Measurements from ENCODE around the gene SP5. TPM values are rescaled to one million over a fixed set of nuclear protein-coding genes. Genes with fewer than 3 reads are reported as not detected.

The SP5 gene
- total RNA-seq, 1 donor from 2014 or later, result 3.1 TPM

DNA sequence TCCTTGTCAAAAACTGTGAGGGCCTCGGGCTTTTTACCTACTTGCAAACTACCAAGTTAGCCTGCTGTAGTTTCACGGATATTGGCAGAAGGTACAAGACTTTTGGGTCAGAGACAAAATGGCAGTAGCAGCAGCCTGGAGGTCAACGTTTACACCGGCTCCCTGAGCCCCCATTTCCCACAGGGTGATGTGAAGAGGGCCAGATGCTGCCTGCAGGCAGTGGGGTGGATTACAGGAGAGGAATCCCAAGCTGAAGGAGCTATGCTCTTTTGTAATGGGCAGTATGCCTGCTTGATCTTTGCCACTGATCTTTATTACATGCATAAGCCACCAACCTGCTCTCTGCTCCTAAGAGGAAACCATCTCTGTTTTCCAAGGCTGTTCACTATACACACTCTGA lies 29.5 kb upstream of the SP5 start:
- Histone ChIP-seq H3K9ac (ENCODE audit: low read depth in 1 of 3, low read length in 3 of 3) (no peak overlapping the region), H3K4me3 (ENCODE audit: low read length in 3 of 3) (no peak overlapping the region), H3K27ac (ENCODE audit: low read depth, low read length) (no peak overlapping the region), H3K9me3 (ENCODE audit: control insufficient read depth in 3 of 3, low read length in 3 of 3) (no peaks in the 10 kb centered on the region), H3K4me1 (ENCODE audit: control insufficient read depth in 3 of 3, insufficient read depth in 3 of 3, low read length in 3 of 3) (no peaks in the 10 kb centered on the region), H3K36me3 (ENCODE audit: control insufficient read depth in 3 of 3, insufficient read depth in 3 of 3, low read length in 3 of 3) (no peaks in the 10 kb centered on the region), H3K27me3 (ENCODE audit: control insufficient read depth in 3 of 3, insufficient read depth in 3 of 3, low read length in 3 of 3) (no peaks in the 10 kb centered on the region)

- Histone ChIP-seq H3K4me1 (ENCODE audit: control insufficient read depth in 3 of 3, insufficient read depth in 3 of 3, low read length in 3 of 3) (no peaks in the 10 kb centered on the region), H3K36me3 (ENCODE audit: control insufficient read depth in 3 of 3, insufficient read depth in 3 of 3, low read length in 3 of 3) (no peaks in the 10 kb centered on the region), H3K9me3 (ENCODE audit: control insufficient read depth in 3 of 3, low read length in 3 of 3) (no peaks in the 10 kb centered on the region), H3K27ac (ENCODE audit: low read depth, low read length) (no peak overlapping the region), H3K27me3 (ENCODE audit: control insufficient read depth in 3 of 3, insufficient read depth in 3 of 3, low read length in 3 of 3) (peaks cover 0 to 3% (median 3%) of the 10 kb centered on the region in 3 donors), H3K9ac (ENCODE audit: low read depth in 1 of 3, low read length in 3 of 3) (no peak overlapping the region), H3K4me3 (ENCODE audit: low read length in 3 of 3) (no peak overlapping the region)
Observed at GRCh38 chr2:170689481-170689880, 25.7 kb upstream of the SP5 start.

DNA sequence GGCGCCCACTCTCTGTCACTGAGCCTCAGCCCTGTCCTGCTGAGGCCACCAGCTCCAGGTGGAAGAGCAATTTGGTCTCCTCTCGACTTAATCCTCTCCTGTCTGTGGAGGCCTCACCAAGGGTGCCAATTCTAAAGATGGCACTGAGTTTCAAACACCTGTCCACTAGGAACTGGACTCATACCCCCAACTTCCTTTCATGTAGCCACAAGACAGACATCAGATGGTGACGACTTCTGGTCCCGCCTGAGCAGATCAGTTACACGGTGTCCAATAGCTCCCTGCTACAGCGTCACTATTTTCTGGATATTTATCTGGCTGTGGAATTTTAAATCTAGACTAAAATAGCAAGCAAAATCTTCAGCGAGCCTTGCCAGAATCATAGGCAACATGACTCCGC lies 24.5 kb upstream of the SP5 start:
- no peaks in the 10 kb centered on the region for H3K36me3 ChIP-seq (ENCODE audit: control insufficient read depth in 3 of 3, insufficient read depth in 3 of 3, low read length in 3 of 3)
- H3K4me1 ChIP-seq (ENCODE audit: control insufficient read depth in 3 of 3, insufficient read depth in 3 of 3, low read length in 3 of 3), result peaks cover 0 to 2% (median 0%) of the 10 kb centered on the region in 3 donors
- H3K9ac ChIP-seq (ENCODE audit: low read depth in 1 of 3, low read length in 3 of 3), result no peak overlapping the region
- no peaks in the 10 kb centered on the region for H3K9me3 ChIP-seq (ENCODE audit: control insufficient read depth in 3 of 3, low read length in 3 of 3)
- H3K27ac ChIP-seq (ENCODE audit: low read depth, low read length), result no peak overlapping the region
- H3K4me3 ChIP-seq (ENCODE audit: low read length in 3 of 3), result no peak overlapping the region
- peaks cover 0 to 3% (median 3%) of the 10 kb centered on the region in 3 donors for H3K27me3 ChIP-seq (ENCODE audit: control insufficient read depth in 3 of 3, insufficient read depth in 3 of 3, low read length in 3 of 3)

DNA sequence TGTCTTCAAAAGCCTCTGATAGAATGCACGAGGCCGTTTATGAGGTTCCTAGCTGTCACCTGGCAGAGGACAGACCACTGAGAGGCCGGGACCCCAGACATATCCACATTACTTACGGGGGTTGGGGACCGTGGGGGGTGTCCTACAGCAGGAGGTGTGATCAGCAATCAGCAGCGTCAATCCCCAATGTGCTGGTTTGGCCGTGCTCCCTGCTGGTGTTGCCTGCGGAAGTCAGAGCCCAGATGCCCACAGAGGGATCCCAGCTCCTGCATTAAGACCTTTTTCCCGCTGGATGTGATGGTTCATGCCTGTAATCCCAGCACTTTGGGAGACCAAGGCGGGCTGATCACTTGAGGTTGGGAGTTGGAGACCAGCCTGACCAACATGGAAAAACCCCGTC lies 20.8 kb upstream of the SP5 start:
- Histone ChIP-seq H3K9ac (ENCODE audit: low read depth in 1 of 3, low read length in 3 of 3) (no peak overlapping the region), H3K27me3 (ENCODE audit: control insufficient read depth in 3 of 3, insufficient read depth in 3 of 3, low read length in 3 of 3) (peaks cover 0 to 3% (median 3%) of the 10 kb centered on the region in 3 donors), H3K9me3 (ENCODE audit: control insufficient read depth in 3 of 3, low read length in 3 of 3) (no peaks in the 10 kb centered on the region), H3K36me3 (ENCODE audit: control insufficient read depth in 3 of 3, insufficient read depth in 3 of 3, low read length in 3 of 3) (no peaks in the 10 kb centered on the region), H3K27ac (ENCODE audit: low read depth, low read length) (no peak overlapping the region), H3K4me3 (ENCODE audit: low read length in 3 of 3) (no peak overlapping the region), H3K4me1 (ENCODE audit: control insufficient read depth in 3 of 3, insufficient read depth in 3 of 3, low read length in 3 of 3) (peaks cover 0 to 5% (median 0%) of the 10 kb centered on the region in 3 donors)

- Histone ChIP-seq H3K27ac (ENCODE audit: low read depth, low read length) (no peak overlapping the region), H3K27me3 (ENCODE audit: control insufficient read depth in 3 of 3, insufficient read depth in 3 of 3, low read length in 3 of 3) (peaks cover 0 to 3% (median 3%) of the 10 kb centered on the region in 3 donors), H3K36me3 (ENCODE audit: control insufficient read depth in 3 of 3, insufficient read depth in 3 of 3, low read length in 3 of 3) (no peaks in the 10 kb centered on the region), H3K9ac (ENCODE audit: low read depth in 1 of 3, low read length in 3 of 3) (no peak overlapping the region), H3K4me3 (ENCODE audit: low read length in 3 of 3) (no peak overlapping the region), H3K4me1 (ENCODE audit: control insufficient read depth in 3 of 3, insufficient read depth in 3 of 3, low read length in 3 of 3) (peaks cover 0 to 5% (median 0%) of the 10 kb centered on the region in 3 donors), H3K9me3 (ENCODE audit: control insufficient read depth in 3 of 3, low read length in 3 of 3) (no peaks in the 10 kb centered on the region)
Observed at GRCh38 chr2:170695521-170696410, 19.4 kb upstream of the SP5 start.

GRCh38 chr2:170696948-170697347 lies 18.2 kb upstream of the SP5 start:
- Histone ChIP-seq H3K27me3 (ENCODE audit: control insufficient read depth in 3 of 3, insufficient read depth in 3 of 3, low read length in 3 of 3) (peaks cover 0 to 3% (median 0%) of the 10 kb centered on the region in 3 donors), H3K4me3 (ENCODE audit: low read length in 3 of 3) (no peak overlapping the region), H3K9me3 (ENCODE audit: control insufficient read depth in 3 of 3, low read length in 3 of 3) (no peaks in the 10 kb centered on the region), H3K27ac (ENCODE audit: low read depth, low read length) (no peak overlapping the region), H3K36me3 (ENCODE audit: control insufficient read depth in 3 of 3, insufficient read depth in 3 of 3, low read length in 3 of 3) (no peaks in the 10 kb centered on the region), H3K4me1 (ENCODE audit: control insufficient read depth in 3 of 3, insufficient read depth in 3 of 3, low read length in 3 of 3) (peaks cover 0 to 5% (median 0%) of the 10 kb centered on the region in 3 donors), H3K9ac (ENCODE audit: low read depth in 1 of 3, low read length in 3 of 3) (no peak overlapping the region)

- H3K27ac ChIP-seq (ENCODE audit: low read depth, low read length), result no peak overlapping the region
- H3K4me1 ChIP-seq (ENCODE audit: control insufficient read depth in 3 of 3, insufficient read depth in 3 of 3, low read length in 3 of 3), result no peaks in the 10 kb centered on the region
- no peak overlapping the region for H3K9ac ChIP-seq (ENCODE audit: low read depth in 1 of 3, low read length in 3 of 3)
- peaks cover 3 to 6% (median 6%) of the 10 kb centered on the region in 3 donors for H3K27me3 ChIP-seq (ENCODE audit: control insufficient read depth in 3 of 3, insufficient read depth in 3 of 3, low read length in 3 of 3)
- H3K9me3 ChIP-seq (ENCODE audit: control insufficient read depth in 3 of 3, low read length in 3 of 3), result no peaks in the 10 kb centered on the region
- no peaks in the 10 kb centered on the region for H3K36me3 ChIP-seq (ENCODE audit: control insufficient read depth in 3 of 3, insufficient read depth in 3 of 3, low read length in 3 of 3)
- H3K4me3 ChIP-seq (ENCODE audit: low read length in 3 of 3), result no peak overlapping the region
Observed at GRCh38 chr2:170701011-170701410, 14.1 kb upstream of the SP5 start.

- no peaks in the 10 kb centered on the region for H3K9me3 ChIP-seq (ENCODE audit: control insufficient read depth in 3 of 3, low read length in 3 of 3)
- no peaks in the 10 kb centered on the region for H3K4me1 ChIP-seq (ENCODE audit: control insufficient read depth in 3 of 3, insufficient read depth in 3 of 3, low read length in 3 of 3)
- no peaks in the 10 kb centered on the region for H3K36me3 ChIP-seq (ENCODE audit: control insufficient read depth in 3 of 3, insufficient read depth in 3 of 3, low read length in 3 of 3)
- no peak overlapping the region for H3K9ac ChIP-seq (ENCODE audit: low read depth in 1 of 3, low read length in 3 of 3)
- H3K27me3 ChIP-seq (ENCODE audit: control insufficient read depth in 3 of 3, insufficient read depth in 3 of 3, low read length in 3 of 3), result peaks cover 3 to 12% (median 10%) of the 10 kb centered on the region in 3 donors
- no peak overlapping the region for H3K27ac ChIP-seq (ENCODE audit: low read depth, low read length)
- H3K4me3 ChIP-seq (ENCODE audit: low read length in 3 of 3), result no peak overlapping the region
Observed at GRCh38 chr2:170703776-170704476, 11.2 kb upstream of the SP5 start.

DNA sequence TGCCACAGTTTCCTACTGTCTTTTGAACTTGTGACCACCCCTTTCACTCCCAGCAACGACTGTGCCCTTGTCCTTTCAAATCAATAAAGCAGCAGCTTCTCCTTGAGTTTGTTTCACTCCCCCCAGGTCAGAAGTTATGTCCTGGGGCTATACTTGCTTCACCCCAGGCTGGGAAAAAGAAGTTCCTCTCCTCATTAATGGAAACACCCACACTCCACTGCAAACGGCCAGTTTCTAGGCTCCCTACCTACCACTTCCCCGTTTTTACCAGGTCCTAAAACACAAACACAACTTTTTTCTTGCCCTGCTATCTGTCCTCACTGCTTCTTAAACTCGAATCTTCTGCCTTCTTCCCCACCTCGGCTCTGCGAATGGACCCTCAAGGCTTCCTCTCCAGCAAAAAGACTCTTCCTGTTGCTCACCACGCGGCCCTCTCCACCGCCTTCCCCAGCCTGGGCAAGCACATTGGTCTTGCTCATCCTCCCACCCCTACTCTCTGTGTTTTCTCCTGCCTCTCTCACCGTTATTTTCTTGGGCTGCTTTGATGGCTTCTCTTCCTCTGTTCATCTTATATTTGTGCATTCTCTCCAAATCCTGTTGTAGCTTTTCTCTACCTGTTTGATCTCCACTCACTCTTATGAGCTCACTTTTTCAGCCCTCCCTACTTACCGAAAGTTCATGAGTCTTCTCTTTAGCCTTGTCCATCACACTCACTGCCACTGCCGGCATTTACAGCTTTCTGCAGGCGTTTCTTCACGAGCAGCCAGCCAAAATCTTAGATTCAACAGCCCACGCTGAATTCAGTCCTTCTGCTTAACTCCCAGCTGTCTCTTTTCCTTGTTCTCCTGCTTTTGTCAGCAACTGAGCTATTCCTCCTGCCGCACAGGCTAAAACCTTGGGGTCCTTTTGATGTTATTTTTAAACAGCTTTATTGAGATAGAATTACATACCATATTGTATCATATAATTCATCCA lies 7.0 kb upstream of the SP5 start:
- H3K9ac ChIP-seq (ENCODE audit: low read depth in 1 of 3, low read length in 3 of 3), result no peak overlapping the region
- peaks cover 15 to 27% (median 24%) of the 10 kb centered on the region in 3 donors for H3K27me3 ChIP-seq (ENCODE audit: control insufficient read depth in 3 of 3, insufficient read depth in 3 of 3, low read length in 3 of 3)
- no peaks in the 10 kb centered on the region for H3K9me3 ChIP-seq (ENCODE audit: control insufficient read depth in 3 of 3, low read length in 3 of 3)
- H3K4me1 ChIP-seq (ENCODE audit: control insufficient read depth in 3 of 3, insufficient read depth in 3 of 3, low read length in 3 of 3), result peaks cover 0 to 2% (median 0%) of the 10 kb centered on the region in 3 donors
- H3K36me3 ChIP-seq (ENCODE audit: control insufficient read depth in 3 of 3, insufficient read depth in 3 of 3, low read length in 3 of 3), result no peaks in the 10 kb centered on the region
- H3K4me3 ChIP-seq (ENCODE audit: low read length in 3 of 3), result no peak overlapping the region
- no peak overlapping the region for H3K27ac ChIP-seq (ENCODE audit: low read depth, low read length)

All from skeletal muscle tissue (tissue), 4 donors.